Mesendoderm (in vitro differentiated cells): ENCODE data around the gene CAPN5.

Experiments
- DNase-seq: peaks from one replicate; pipeline ENCODE4 v3.0.0; 2013
- H2AK5ac ChIP-seq: 2 replicates; pipeline ENCODE4 v1.6.1; 2013; ENCODE audit warnings: low read length, inconsistent platforms
- H2BK120ac ChIP-seq: 2 replicates; pipeline ENCODE4 v1.6.1; 2013; ENCODE audit warnings: low read depth, mild to moderate bottlenecking, low read length, moderate library complexity, mixed read lengths
- H2BK15ac ChIP-seq: replicated peaks from 2 replicates; pipeline ENCODE4 v1.6.1; 2013; ENCODE audit warnings: low read depth, mild to moderate bottlenecking, moderate library complexity
- H2BK5ac ChIP-seq: 2 replicates; pipeline ENCODE4 v1.6.1; 2013; ENCODE audit warnings: low read length, inconsistent platforms
- H3K18ac ChIP-seq: 2 replicates; pipeline ENCODE4 v1.6.1; 2013; ENCODE audit warnings: mild to moderate bottlenecking, low read length, mixed read lengths
- H3K23ac ChIP-seq: one replicate; pipeline ENCODE4 v1.6.1; 2013; ENCODE audit warnings: low read length
- H3K27ac ChIP-seq: 2 replicates; pipeline ENCODE4 v1.5.1; 2013; ENCODE audit warnings: low read depth, mild to moderate bottlenecking, inconsistent platforms, low read length, moderate library complexity
- H3K27me3 ChIP-seq: 2 replicates; pipeline ENCODE4 v1.6.1; 2013; ENCODE audit warnings: low read length, control low read depth, mild to moderate bottlenecking, inconsistent platforms; ENCODE audit not compliant: insufficient read depth, poor library complexity
- H3K36me3 ChIP-seq: 2 replicates; pipeline ENCODE4 v1.6.1; 2013; ENCODE audit warnings: low read length, inconsistent platforms; ENCODE audit not compliant: control insufficient read depth, insufficient read depth
- H3K4ac ChIP-seq: one replicate; pipeline ENCODE4 v1.6.1; 2013; ENCODE audit warnings: low read depth, mild to moderate bottlenecking, low read length, moderate library complexity
- H3K4me1 ChIP-seq: 2 replicates; pipeline ENCODE4 v1.6.1; 2013; ENCODE audit warnings: low read depth, low read length, inconsistent platforms; ENCODE audit not compliant: control insufficient read depth
- H3K4me2 ChIP-seq: 2 replicates; pipeline ENCODE4 v1.6.1; 2013; ENCODE audit warnings: low read length
- H3K4me3 ChIP-seq: 2 replicates; pipeline ENCODE4 v1.5.1; 2013; ENCODE audit warnings: mild to moderate bottlenecking, low read length
- H3K56ac ChIP-seq: one replicate; pipeline ENCODE4 v1.6.1; 2013; ENCODE audit warnings: low read length
- H3K79me1 ChIP-seq: 2 replicates; pipeline ENCODE4 v1.6.1; 2013; ENCODE audit warnings: low read length, inconsistent platforms
- H3K79me2 ChIP-seq: 2 replicates; pipeline ENCODE4 v1.6.1; 2013; ENCODE audit warnings: mild to moderate bottlenecking, low read length; ENCODE audit not compliant: control insufficient read depth, insufficient read depth
- H3K9ac ChIP-seq: 2 replicates; pipeline ENCODE4 v1.6.1; 2013; ENCODE audit warnings: low read length, inconsistent platforms
- H4K5ac ChIP-seq: one replicate; pipeline ENCODE4 v1.6.1; 2013; ENCODE audit warnings: low read length
- H4K8ac ChIP-seq: one replicate; pipeline ENCODE4 v1.6.1; 2013; ENCODE audit warnings: low read depth, mild to moderate bottlenecking, control low read depth, low read length, moderate library complexity
- WGBS: extraction: QIAGEN DNeasy Blood & Tissue Kit; methylation state at CpG from one replicate; pipeline ENCODE4 v1.1.7; 2013; ENCODE audit warnings: low lambda C conversion rate, missing lambda C conversion rate; ENCODE audit not compliant: insufficient coverage; ENCODE audit errors: extremely low coverage; 5-methylcytosine and 5-hydroxymethylcytosine counted together

Gene CAPN5

DNA sequence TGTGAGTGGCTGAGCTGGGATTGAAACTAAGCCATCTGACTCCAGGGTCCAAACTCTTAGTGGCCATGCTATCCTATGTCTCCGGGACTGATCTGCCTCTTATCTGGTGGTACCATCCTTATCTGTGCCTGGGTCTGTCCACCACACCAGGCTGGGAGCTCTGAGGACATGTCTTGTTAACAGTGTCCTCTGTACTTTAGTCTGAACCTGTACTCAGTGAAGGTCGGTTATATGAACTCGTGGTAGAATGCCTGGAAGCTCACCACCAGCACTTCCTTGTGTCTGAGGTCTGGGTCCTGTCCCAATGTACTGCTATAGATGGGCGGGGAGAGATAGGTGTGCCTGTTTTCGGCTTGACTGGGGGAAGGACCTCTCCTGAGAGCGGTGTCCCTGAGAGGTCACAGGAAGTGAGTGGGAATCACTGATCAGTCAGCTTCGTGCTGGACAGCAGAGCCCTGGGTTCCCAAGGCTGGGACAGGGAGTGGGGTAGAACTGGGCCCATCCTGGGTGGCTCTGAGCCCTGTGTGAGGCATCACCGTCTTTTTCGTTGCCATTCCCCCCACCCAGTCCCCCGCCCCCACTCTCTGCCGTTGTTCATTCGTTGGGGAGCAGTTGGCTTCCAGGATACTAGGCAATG lies 70.1 kb downstream of the CAPN5 start:
- Histone ChIP-seq H3K9ac (no peak overlapping the region), H3K79me2 (no peaks in the 10 kb centered on the region), H2AK5ac (no peak overlapping the region), H4K8ac (no peak overlapping the region), H3K4me2 (no peak overlapping the region), H3K4me3 (no peak overlapping the region), H3K4me1 (peaks cover 1% of the 10 kb centered on the region), H3K4ac (no peak overlapping the region), H4K5ac (no peak overlapping the region), H3K36me3 (no peaks in the 10 kb centered on the region), H3K79me1 (no peaks in the 10 kb centered on the region), H3K27ac (no peak overlapping the region), H2BK120ac (no peak overlapping the region), H2BK15ac (no peak overlapping the region), H3K56ac (no peak overlapping the region), H3K23ac (no peak overlapping the region), H3K27me3 (no peaks in the 10 kb centered on the region), H3K18ac (no peak overlapping the region), H2BK5ac (no peak overlapping the region)
- DNase-seq: no peak
- no CpG with 5 or more reads among the region's 12 CpGs for WGBS

DNA sequence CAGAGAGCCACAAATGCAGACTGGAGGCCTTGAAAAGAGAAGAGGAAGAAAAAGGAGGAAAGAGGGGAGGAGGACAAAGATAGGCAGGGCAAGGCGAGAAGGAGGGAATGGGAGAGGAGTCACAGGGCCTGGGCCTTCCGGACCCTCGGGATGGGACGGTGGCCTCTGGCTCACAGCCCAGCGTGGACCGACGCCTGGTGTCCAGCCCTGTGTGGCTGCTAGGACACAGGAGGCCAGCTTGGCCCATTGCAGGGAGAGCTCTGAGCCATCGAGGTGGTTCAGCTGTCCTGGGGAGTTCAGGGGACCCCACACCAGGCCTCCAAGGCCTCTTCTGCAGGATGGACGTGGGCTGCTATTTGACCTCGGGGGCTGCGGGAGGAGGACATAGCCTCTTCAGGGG lies 70.7 kb downstream of the CAPN5 start:
- H3K4ac ChIP-seq: no peak overlapping the region
- no peaks in the 10 kb centered on the region for H3K79me2 ChIP-seq
- no peak overlapping the region for H4K5ac ChIP-seq
- no peaks in the 10 kb centered on the region for H3K79me1 ChIP-seq
- no peaks in the 10 kb centered on the region for H3K36me3 ChIP-seq
- no peak overlapping the region for H3K18ac ChIP-seq
- H3K27me3 ChIP-seq: no peaks in the 10 kb centered on the region
- peaks cover 1% of the 10 kb centered on the region for H3K4me1 ChIP-seq
- H4K8ac ChIP-seq: no peak overlapping the region
- no peak overlapping the region for H3K23ac ChIP-seq
- H2BK5ac ChIP-seq: no peak overlapping the region
- H3K56ac ChIP-seq: no peak overlapping the region
- H2AK5ac ChIP-seq: no peak overlapping the region
- H2BK120ac ChIP-seq: no peak overlapping the region
- no peak overlapping the region for H3K4me3 ChIP-seq
- H3K9ac ChIP-seq: no peak overlapping the region
- WGBS: no CpG with 5 or more reads among the region's 11 CpGs
- no peak overlapping the region for H3K27ac ChIP-seq
- no peak overlapping the region for H2BK15ac ChIP-seq
- no peak overlapping the region for H3K4me2 ChIP-seq
- no peak for DNase-seq

DNA sequence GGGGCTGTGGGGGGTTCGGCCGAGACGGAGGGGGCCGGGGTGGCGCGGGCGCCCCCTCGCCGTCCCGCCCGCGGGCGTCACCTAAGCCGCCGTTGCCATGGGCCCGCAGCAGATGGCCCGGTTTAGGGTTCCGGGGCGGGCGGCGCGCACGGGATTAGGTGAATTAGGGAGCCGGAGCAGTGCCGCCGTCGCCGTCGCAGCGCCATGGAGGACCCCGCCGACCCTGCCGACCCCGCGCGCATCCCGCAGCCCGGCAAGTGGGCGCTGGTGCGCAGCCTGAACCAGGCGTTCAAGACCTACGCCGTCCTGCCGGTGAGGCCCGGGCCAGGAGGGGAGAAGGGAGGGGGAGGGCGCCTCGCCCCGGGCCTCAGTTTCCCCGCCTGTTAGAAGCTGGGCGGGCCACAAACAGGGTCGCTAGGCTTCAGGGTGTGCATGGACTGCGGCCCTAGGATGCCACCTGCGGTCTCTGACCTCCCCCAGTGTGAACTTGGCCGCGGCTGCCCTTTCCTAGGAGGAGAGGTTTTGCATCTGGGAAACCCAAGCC lies 71.4 kb downstream of the CAPN5 start:
- Histone ChIP-seq H3K27ac (no peak overlapping the region), H2BK5ac (no peak overlapping the region), H3K18ac (no peak overlapping the region), H3K79me1 (no peaks in the 10 kb centered on the region), H4K8ac (no peak overlapping the region), H3K4me1 (peaks cover 1% of the 10 kb centered on the region), H3K23ac (no peak overlapping the region), H2BK15ac (no peak overlapping the region), H4K5ac (no peak overlapping the region), H3K4me3 (no peak overlapping the region), H3K4me2 (no peak overlapping the region), H3K9ac (no peak overlapping the region), H3K27me3 (no peaks in the 10 kb centered on the region), H2AK5ac (no peak overlapping the region), H2BK120ac (no peak overlapping the region), H3K79me2 (no peaks in the 10 kb centered on the region), H3K4ac (no peak overlapping the region), H3K36me3 (no peaks in the 10 kb centered on the region), H3K56ac (no peak overlapping the region)
- DNase-seq: no peak
- WGBS: no CpG with 5 or more reads among the region's 55 CpGs

DNA sequence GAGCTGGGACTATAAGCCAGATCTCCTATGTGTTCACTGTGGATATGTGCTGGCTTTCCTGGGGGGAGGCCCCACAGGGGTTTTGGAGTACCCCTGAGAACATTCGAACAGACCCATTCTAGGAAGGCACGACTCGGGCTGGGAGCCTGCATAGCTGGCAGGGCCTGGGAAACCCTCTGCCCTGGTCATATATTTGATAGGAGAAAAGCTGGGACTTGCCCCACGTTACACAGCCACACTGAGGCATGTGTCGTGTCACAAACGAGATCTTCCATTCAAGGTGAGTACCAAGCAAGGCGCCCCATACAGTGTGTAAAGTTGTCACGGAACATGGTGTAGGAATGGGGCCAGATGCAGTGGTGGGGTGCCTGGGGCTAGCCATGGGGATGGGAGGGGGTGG lies 72.4 kb downstream of the CAPN5 start:
- no peak overlapping the region for H3K9ac ChIP-seq
- no peak overlapping the region for H3K4ac ChIP-seq
- no peak overlapping the region for H3K23ac ChIP-seq
- H3K27ac ChIP-seq: no peak overlapping the region
- H3K4me2 ChIP-seq: no peak overlapping the region
- no peak overlapping the region for H4K8ac ChIP-seq
- no peak overlapping the region for H2BK15ac ChIP-seq
- H3K4me1 ChIP-seq: peaks cover 1% of the 10 kb centered on the region
- H3K27me3 ChIP-seq: no peaks in the 10 kb centered on the region
- H2AK5ac ChIP-seq: no peak overlapping the region
- no CpG with 5 or more reads among the region's 8 CpGs for WGBS
- H3K79me2 ChIP-seq: no peaks in the 10 kb centered on the region
- no peak overlapping the region for H2BK5ac ChIP-seq
- no peak overlapping the region for H4K5ac ChIP-seq
- H3K18ac ChIP-seq: no peak overlapping the region
- DNase-seq: no peak
- H3K36me3 ChIP-seq: no peaks in the 10 kb centered on the region
- H3K56ac ChIP-seq: no peak overlapping the region
- H3K4me3 ChIP-seq: no peak overlapping the region
- no peak overlapping the region for H2BK120ac ChIP-seq
- no peaks in the 10 kb centered on the region for H3K79me1 ChIP-seq

DNA sequence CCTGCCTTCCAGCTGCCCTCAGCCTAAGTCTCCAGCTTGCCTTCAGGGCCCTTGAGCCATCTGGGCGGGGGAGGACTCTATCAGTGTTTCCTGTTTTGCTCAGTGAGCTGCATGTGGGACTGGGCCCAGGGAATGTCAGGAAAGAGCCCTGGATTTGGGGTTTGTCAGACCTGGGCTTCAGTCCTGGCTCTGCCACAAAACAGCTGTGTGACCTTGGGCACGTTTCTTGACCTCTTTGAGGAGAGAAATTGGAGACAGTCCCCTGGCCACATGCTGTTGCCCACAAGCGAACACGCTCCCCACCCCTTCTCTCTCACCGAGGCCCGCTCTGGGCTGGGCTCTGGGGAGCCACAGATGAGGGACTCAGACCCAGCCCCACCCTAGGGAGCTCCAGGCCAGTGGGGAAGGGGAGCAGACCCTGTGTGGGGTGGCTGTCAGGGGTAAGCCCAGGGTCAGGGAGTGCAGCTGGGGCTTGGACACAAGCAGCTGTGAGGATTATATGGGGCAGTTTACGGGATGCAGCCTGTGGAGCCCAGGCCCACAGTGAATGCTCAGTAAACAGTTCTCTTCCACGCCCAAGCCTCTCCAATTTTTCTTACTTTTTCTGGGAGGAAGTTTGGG lies 73.6 kb downstream of the CAPN5 start:
- H3K36me3 ChIP-seq: no peaks in the 10 kb centered on the region
- no peak overlapping the region for H2BK5ac ChIP-seq
- no peak overlapping the region for H3K4ac ChIP-seq

More for the DNA sequence above, 73.6 kb downstream of the CAPN5 start:
- no peak overlapping the region for H2BK15ac ChIP-seq
- no CpG with 5 or more reads among the region's 8 CpGs for WGBS
- no peaks in the 10 kb centered on the region for H3K79me1 ChIP-seq
- no peak overlapping the region for H3K4me2 ChIP-seq
- peak overlapping the region; percentile 13 for H3K18ac ChIP-seq
- H4K5ac ChIP-seq: no peak overlapping the region
- peak overlapping the region; percentile 20 for H3K9ac ChIP-seq
- peak overlapping the region; percentile 76 for H3K23ac ChIP-seq
- H2BK120ac ChIP-seq: no peak overlapping the region
- no peaks in the 10 kb centered on the region for H3K27me3 ChIP-seq
- peaks cover 1% of the 10 kb centered on the region for H3K4me1 ChIP-seq
- H3K79me2 ChIP-seq: no peaks in the 10 kb centered on the region
- H4K8ac ChIP-seq: no peak overlapping the region
- no peak overlapping the region for H3K27ac ChIP-seq
- peak overlapping the region; percentile 68 for H3K56ac ChIP-seq
- peak; percentile 81 for DNase-seq
- no peak overlapping the region for H2AK5ac ChIP-seq
- H3K4me3 ChIP-seq: no peak overlapping the region
